GM10248 (cell line): Measurements from ENCODE around the gene AKAP13.

ENCODE experiments used
- CTCF ChIA-PET: fragments of 300-600 bp; sonication (Branson Sonifier 250); formaldehyde crosslinking; extraction: SDS; loops from one replicate; lab custom pipeline; 2021; ENCODE audit warnings: antibody characterized with exemption; lab: Yijun Ruan, JAX
- POLR2A ChIA-PET: fragments of 350-650 bp; sonication (Branson Sonifier 250); formaldehyde crosslinking; extraction: SDS; loops from one replicate; lab custom pipeline; 2020; ENCODE audit warnings: antibody characterized with exemption; lab: Yijun Ruan, JAX
- DNase-seq: peaks from one replicate; pipeline ENCODE4 v3.0.0; 2012; ENCODE audit errors: extremely low spot score
- CTCF ChIP-seq: IDR thresholded peaks from 2 replicates; pipeline ENCODE4 v1.5.1; 2012; ENCODE audit warnings: mild to moderate bottlenecking, low read depth; ENCODE audit errors: extremely low read depth, missing control alignments, control extremely low read depth

The AKAP13 gene

DNA sequence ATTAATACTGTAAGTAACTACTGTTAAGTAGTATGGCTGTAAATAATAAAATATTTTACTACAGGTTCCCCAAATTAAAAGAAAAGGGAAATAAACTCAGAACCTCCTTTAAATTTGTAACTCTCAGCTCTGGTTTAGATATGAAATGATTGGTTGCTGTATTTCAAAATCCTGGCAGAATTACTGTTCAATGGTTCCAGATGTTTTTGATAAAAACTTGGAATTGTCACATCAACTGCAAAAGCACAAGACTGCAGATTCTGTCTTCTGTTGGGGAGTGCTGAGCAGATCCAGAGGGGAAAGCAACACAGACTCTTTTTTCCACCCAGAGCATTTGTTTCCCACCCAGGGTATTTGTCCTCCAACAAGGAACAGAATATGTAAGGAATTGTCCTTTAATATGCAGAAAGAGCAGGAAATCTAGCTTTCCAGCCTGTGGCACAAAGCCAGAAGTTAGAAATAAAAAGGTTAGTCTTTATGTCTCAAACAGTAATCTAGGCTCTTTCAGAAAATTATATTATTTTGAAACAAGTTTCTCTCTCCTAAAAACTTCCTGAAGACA, 236.2 kb downstream of the AKAP13 start:
- TF ChIP-seq CTCF: no peak
- CTCF ChIA-PET: interaction anchor here (1.0 to 1.9 kb wide), 6 partner anchors 10 to 112 kb away, joined by 3 to 6 read pairs (median 4); no protein-coding TSS in a partner anchor
- POLR2A ChIA-PET: no interaction called here
- DNase-seq: no peak

DNA sequence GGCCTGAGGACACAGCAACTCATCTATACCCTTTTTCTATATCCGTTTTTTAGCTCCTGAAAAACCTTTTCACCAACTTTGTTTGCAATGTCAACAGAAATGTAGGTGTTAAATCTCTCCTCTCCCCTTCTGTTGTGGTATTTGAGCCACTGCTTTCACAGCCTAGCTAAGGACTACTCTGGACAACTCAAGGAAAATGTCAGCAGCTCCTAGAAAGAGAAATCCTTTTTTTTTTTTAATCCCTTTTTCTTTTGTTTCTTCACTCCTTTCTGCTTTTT, 237.8 kb downstream of the AKAP13 start:
- no peak for DNase-seq
- TF ChIP-seq CTCF: no peak
- CTCF ChIA-PET: interaction anchor here (1.3 to 2.0 kb wide), 4 partner anchors 9 to 222 kb away, joined by 3 to 9 read pairs (median 6); no protein-coding TSS in a partner anchor
- POLR2A ChIA-PET: interaction anchor here (1.0 kb wide), 1 partner anchor 33 kb away, joined by 3 read pairs; no protein-coding TSS in a partner anchor

DNA sequence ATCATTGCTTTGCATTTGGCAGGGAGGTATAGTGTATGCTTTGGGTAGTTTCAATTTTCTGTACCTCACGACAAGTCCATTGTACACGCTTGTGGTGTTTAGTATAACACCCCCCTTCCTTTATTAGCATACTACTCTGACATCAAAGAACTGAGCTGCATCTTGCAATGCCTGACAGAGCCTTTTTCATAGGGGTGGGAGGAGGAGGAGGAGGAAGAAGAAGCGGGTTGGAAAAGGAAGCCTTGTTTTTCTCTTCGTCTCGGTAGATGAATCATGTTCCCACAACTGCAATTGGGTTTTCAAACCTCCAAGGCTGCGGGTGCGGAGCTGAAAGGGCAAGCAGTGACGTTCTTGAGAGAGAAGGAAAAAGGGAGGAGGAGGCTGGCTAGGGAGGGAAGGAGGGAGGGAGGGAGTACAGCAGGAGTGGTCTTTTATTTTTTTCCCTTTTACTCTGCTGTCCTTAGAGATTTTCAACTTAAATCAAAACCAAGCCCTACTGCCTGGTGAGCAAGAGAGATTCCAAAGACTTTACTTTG, 238.6 kb downstream of the AKAP13 start:
- POLR2A ChIA-PET: interaction anchor here (1.0 kb wide), 1 partner anchor 34 kb away, joined by 3 read pairs; no protein-coding TSS in a partner anchor
- peak; percentile 32 for DNase-seq
- no peak for TF ChIP-seq CTCF
- CTCF ChIA-PET: interaction anchor here (0.7 to 2.0 kb wide), 9 partner anchors 9 to 221 kb away, joined by 3 to 9 read pairs (median 4); no protein-coding TSS in a partner anchor

DNA sequence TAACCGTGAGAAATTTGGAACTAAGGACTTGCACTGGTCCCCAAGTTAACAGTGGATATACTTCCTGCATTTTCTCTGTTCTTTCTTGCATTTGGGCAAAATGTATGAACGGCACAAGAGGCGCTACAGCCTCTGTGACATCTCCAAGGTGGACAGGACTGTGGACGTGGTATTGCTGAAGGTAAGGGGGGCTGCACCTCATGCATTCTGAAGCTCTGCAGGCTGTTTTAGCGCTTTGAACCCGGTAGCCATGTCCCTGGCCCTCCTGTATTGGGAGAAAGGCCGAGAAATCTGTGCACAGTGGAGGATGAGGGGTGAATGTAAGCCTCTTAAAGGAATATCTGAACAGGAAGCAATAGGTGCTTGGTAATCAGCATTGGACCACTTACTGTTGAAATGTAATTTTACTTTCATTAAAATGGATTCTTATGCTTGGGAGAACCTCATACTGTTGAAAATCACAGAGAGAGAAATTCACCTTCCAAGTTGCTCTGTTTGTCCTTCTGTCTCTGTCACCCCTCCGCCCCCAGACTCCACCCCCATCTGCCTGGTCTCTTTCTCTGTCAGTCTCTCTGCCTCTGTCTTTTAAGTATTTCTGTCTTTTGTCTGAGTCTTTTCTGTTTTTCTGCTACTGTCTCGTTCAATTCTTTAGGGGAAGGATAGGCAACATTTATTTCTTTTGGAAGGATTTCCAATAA, 239.7 kb downstream of the AKAP13 start:
- DNase-seq: no peak
- no peak for TF ChIP-seq CTCF
- CTCF ChIA-PET: interaction anchor here (1.0 kb wide), 1 partner anchor 73 kb away, joined by 4 read pairs; no protein-coding TSS in a partner anchor
- POLR2A ChIA-PET: no interaction called here

DNA sequence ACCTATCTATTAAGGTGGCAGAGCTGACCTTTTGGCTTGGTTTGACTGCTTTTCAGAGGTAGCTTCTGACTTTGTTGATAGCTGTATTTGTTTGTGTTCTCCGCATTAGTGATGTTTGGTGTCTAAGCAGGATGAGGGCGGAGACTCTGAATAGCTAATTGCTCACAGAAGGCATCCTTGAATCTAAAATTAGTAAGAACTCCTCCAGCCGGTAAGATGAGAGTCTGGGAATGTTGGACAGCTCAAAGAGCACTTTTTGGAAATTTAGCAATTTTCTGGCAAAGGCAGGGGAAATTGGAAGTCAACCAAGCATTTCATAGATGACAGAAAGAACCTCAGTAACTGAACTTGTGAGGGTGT, 240.3 kb downstream of the AKAP13 start:
- TF ChIP-seq CTCF: no peak
- no peak for DNase-seq
- ChIA-PET POLR2A (no interaction called here), CTCF (no interaction called here)

DNA sequence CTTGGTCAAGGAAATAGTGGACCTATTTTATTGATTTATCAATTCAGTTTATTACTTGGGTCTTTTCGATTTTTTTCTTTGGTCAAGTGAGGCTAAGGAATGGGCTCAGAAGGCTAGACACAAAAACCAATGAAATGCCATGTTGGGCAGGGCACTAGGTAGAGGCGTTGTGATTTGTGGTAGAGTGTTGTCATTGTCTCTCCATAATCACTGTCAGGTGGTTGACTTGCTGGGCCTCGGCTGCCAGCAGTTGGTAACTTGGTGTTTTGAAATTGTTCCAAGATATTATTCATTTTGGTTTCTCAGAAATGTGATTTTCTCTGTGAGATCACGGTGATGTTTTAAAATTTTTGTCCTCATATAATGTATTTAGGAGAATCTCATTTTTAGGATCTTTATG, 240.7 kb downstream of the AKAP13 start:
- DNase-seq: no peak
- ChIA-PET POLR2A (no interaction called here), CTCF (interaction anchor here (0.6 to 1.6 kb wide), 2 partner anchors 8 to 13 kb away, joined by 3 to 5 read pairs; no protein-coding TSS in a partner anchor)
- TF ChIP-seq CTCF: no peak
